WTC11 (cell line): Measurements from ENCODE around the gene TMEM151B.

Experiments
- JUN ChIP-seq: sonication (generic); formaldehyde crosslinking; IDR thresholded peaks from 2 replicates; pipeline ENCODE4 v1.8.0; 2023; ENCODE audit warnings: mild to moderate bottlenecking, missing genetic modification reagents
- KAT7 ChIP-seq: sonication (generic); formaldehyde crosslinking; IDR thresholded peaks from 2 replicates; pipeline ENCODE4 v1.8.1; 2023; ENCODE audit warnings: missing genetic modification reagents, mild to moderate bottlenecking, borderline replicate concordance
- SOX15 ChIP-seq: fragments of 250-450 bp; sonication (Bioruptor Pico); IDR thresholded peaks from 2 replicates; pipeline ENCODE4 v1.9.0; 2021; ENCODE audit warnings: mild to moderate bottlenecking
- TF ChIP-seq, protein P1 (sequence below): sonication (generic); formaldehyde crosslinking; IDR thresholded peaks from 2 replicates; pipeline ENCODE4 v1.8.1; 2022; ENCODE audit warnings: low read depth, missing genetic modification reagents, borderline replicate concordance
- TF ChIP-seq, protein P2 (sequence below): fragments of 200-600 bp; IDR thresholded peaks from 2 replicates; pipeline ENCODE4 v1.8.0; 2022; ENCODE audit warnings: antibody characterized with exemption
- TF ChIP-seq, protein P3 (sequence below): sonication (generic); formaldehyde crosslinking; IDR thresholded peaks from 2 replicates; pipeline ENCODE4 v1.8.0; 2023; ENCODE audit warnings: mild to moderate bottlenecking, missing genetic modification reagents
- TF ChIP-seq, protein P4 (sequence below): sonication (generic); formaldehyde crosslinking; IDR thresholded peaks from 2 replicates; pipeline ENCODE4 v1.8.1; 2023; ENCODE audit warnings: mild to moderate bottlenecking, missing genetic modification reagents, borderline replicate concordance

DNA sequence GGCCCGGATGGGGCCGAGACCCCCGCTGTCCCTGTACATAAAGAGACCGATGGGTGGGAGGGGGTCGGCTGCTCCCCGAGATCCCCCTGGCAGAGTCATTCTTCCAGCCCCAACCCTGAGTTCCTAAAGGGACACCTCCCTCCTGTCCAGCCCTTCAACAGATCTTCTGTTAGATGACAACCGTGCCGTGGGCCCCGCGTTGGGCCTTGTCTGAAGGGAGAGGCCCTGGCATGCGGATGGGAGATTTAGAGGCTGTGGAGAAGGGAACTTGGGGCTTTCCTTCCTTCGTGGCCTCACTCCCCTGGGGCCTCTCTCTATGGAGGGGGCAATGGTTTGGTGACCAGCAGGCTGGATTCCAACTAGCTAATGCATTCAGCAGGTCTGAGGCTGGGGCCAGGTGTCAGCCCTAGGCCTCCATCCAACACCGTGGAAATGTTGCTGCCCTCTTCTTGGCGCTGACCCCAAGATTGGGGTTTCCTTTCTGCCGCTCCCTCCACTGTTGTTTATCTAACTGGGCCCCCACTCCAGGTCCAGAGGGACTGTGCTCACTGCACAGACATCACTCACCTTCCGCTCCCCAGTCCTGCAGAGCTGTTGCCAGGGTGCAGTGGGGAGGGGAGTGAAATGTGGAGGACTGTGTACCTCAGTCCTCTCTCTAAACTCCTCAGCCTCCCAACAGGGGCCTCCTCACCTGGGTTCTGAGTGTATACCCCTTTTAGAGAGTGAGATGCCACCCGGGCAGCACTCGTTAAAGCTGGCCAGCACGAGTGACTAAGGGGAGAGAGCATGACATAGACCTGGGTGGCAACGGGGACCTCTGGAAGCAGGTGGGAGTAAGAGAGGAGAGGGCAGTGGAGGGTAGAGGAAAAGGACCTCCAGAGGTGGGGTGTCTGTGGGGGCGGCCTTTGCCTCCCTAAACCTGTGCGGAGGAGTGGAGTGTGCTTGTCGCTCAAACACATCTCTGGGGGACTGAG is 6.7 kb downstream of the TMEM151B start:
- TF ChIP-seq JUN (CRISPR knock-in tag) = no peak
- TF ChIP-seq SOX15 (CRISPR knock-in tag) = no peak
- TF ChIP-seq, protein P1, sequence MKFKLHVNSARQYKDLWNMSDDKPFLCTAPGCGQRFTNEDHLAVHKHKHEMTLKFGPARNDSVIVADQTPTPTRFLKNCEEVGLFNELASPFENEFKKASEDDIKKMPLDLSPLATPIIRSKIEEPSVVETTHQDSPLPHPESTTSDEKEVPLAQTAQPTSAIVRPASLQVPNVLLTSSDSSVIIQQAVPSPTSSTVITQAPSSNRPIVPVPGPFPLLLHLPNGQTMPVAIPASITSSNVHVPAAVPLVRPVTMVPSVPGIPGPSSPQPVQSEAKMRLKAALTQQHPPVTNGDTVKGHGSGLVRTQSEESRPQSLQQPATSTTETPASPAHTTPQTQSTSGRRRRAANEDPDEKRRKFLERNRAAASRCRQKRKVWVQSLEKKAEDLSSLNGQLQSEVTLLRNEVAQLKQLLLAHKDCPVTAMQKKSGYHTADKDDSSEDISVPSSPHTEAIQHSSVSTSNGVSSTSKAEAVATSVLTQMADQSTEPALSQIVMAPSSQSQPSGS (CRISPR knock-in tag) = no peak
- TF ChIP-seq, protein P2, sequence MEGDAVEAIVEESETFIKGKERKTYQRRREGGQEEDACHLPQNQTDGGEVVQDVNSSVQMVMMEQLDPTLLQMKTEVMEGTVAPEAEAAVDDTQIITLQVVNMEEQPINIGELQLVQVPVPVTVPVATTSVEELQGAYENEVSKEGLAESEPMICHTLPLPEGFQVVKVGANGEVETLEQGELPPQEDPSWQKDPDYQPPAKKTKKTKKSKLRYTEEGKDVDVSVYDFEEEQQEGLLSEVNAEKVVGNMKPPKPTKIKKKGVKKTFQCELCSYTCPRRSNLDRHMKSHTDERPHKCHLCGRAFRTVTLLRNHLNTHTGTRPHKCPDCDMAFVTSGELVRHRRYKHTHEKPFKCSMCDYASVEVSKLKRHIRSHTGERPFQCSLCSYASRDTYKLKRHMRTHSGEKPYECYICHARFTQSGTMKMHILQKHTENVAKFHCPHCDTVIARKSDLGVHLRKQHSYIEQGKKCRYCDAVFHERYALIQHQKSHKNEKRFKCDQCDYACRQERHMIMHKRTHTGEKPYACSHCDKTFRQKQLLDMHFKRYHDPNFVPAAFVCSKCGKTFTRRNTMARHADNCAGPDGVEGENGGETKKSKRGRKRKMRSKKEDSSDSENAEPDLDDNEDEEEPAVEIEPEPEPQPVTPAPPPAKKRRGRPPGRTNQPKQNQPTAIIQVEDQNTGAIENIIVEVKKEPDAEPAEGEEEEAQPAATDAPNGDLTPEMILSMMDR = no peak
- TF ChIP-seq, protein P3, sequence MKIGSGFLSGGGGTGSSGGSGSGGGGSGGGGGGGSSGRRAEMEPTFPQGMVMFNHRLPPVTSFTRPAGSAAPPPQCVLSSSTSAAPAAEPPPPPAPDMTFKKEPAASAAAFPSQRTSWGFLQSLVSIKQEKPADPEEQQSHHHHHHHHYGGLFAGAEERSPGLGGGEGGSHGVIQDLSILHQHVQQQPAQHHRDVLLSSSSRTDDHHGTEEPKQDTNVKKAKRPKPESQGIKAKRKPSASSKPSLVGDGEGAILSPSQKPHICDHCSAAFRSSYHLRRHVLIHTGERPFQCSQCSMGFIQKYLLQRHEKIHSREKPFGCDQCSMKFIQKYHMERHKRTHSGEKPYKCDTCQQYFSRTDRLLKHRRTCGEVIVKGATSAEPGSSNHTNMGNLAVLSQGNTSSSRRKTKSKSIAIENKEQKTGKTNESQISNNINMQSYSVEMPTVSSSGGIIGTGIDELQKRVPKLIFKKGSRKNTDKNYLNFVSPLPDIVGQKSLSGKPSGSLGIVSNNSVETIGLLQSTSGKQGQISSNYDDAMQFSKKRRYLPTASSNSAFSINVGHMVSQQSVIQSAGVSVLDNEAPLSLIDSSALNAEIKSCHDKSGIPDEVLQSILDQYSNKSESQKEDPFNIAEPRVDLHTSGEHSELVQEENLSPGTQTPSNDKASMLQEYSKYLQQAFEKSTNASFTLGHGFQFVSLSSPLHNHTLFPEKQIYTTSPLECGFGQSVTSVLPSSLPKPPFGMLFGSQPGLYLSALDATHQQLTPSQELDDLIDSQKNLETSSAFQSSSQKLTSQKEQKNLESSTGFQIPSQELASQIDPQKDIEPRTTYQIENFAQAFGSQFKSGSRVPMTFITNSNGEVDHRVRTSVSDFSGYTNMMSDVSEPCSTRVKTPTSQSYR (CRISPR knock-in tag) = no peak
- TF ChIP-seq, protein P4, sequence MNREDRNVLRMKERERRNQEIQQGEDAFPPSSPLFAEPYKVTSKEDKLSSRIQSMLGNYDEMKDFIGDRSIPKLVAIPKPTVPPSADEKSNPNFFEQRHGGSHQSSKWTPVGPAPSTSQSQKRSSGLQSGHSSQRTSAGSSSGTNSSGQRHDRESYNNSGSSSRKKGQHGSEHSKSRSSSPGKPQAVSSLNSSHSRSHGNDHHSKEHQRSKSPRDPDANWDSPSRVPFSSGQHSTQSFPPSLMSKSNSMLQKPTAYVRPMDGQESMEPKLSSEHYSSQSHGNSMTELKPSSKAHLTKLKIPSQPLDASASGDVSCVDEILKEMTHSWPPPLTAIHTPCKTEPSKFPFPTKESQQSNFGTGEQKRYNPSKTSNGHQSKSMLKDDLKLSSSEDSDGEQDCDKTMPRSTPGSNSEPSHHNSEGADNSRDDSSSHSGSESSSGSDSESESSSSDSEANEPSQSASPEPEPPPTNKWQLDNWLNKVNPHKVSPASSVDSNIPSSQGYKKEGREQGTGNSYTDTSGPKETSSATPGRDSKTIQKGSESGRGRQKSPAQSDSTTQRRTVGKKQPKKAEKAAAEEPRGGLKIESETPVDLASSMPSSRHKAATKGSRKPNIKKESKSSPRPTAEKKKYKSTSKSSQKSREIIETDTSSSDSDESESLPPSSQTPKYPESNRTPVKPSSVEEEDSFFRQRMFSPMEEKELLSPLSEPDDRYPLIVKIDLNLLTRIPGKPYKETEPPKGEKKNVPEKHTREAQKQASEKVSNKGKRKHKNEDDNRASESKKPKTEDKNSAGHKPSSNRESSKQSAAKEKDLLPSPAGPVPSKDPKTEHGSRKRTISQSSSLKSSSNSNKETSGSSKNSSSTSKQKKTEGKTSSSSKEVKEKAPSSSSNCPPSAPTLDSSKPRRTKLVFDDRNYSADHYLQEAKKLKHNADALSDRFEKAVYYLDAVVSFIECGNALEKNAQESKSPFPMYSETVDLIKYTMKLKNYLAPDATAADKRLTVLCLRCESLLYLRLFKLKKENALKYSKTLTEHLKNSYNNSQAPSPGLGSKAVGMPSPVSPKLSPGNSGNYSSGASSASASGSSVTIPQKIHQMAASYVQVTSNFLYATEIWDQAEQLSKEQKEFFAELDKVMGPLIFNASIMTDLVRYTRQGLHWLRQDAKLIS = no peak
- no peak for TF ChIP-seq KAT7 (CRISPR knock-in tag)
